ENCODE data around the gene GSS.

DNA sequence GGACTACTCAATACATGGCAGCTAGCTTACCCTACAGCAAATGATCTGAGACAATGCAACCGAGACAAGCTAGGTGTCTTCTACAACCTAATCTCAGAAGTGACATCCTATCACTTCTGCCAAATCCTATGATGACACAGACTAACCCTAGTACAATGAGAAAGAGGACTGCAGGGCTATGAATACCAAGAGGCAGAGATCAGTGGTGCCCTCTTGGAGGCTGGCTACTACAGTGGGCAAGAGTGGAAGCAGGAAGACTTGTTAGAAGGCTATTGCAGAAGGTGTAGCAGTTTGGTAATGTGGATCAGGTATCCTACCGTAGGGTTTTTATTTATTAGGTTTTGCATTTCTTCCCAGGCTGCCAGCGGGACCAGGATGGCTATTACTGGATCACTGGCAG, 30.3 kb downstream of the GSS start:
- TF ChIP-seq, protein P1, sequence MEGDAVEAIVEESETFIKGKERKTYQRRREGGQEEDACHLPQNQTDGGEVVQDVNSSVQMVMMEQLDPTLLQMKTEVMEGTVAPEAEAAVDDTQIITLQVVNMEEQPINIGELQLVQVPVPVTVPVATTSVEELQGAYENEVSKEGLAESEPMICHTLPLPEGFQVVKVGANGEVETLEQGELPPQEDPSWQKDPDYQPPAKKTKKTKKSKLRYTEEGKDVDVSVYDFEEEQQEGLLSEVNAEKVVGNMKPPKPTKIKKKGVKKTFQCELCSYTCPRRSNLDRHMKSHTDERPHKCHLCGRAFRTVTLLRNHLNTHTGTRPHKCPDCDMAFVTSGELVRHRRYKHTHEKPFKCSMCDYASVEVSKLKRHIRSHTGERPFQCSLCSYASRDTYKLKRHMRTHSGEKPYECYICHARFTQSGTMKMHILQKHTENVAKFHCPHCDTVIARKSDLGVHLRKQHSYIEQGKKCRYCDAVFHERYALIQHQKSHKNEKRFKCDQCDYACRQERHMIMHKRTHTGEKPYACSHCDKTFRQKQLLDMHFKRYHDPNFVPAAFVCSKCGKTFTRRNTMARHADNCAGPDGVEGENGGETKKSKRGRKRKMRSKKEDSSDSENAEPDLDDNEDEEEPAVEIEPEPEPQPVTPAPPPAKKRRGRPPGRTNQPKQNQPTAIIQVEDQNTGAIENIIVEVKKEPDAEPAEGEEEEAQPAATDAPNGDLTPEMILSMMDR (IDR thresholded peaks at IDR 0.05): no peak
- TF ChIP-seq EZH2phosphoT487 (IDR thresholded peaks at IDR 0.05) (no peak), EZH2 (IDR thresholded peaks at IDR 0.05) (no peak)

All from neural progenitor cell (in vitro differentiated cells).